GM15510 (cell line): ENCODE measurements around the gene BPHL.

Source experiments
- POLR2A ChIP-seq: IDR thresholded peaks from 3 replicates; pipeline ENCODE4 v1.6.1; 2011; ENCODE audit warnings: borderline replicate concordance; ENCODE audit not compliant: insufficient read length; ENCODE audit errors: extremely low read depth

The BPHL gene

GRCh38 chr6:3108746-3109414 is 9.6 kb upstream of the BPHL start:
- no peak for TF ChIP-seq POLR2A

- TF ChIP-seq POLR2A, result no peak
Measured at GRCh38 chr6:3109761-3110160, 8.8 kb upstream of the BPHL start.

GRCh38 chr6:3114377-3114776 is 4.1 kb upstream of the BPHL start:
- TF ChIP-seq POLR2A, result no peak

GRCh38 chr6:3117912-3118352 is 579 bp upstream of the BPHL start:
- TF ChIP-seq POLR2A, result no peak

GRCh38 chr6:3119040-3119723 is 671 bp downstream of the BPHL start:
- TF ChIP-seq POLR2A, result no peak

GRCh38 chr6:3120765-3121089 is 2.2 kb downstream of the BPHL start:
- TF ChIP-seq POLR2A, result no peak

GRCh38 chr6:3122823-3123182 is 4.3 kb downstream of the BPHL start:
- TF ChIP-seq POLR2A, result no peak

- TF ChIP-seq POLR2A, result no peak
Measured at GRCh38 chr6:3124667-3125066, 6.2 kb downstream of the BPHL start.

GRCh38 chr6:3125815-3126214 is 7.3 kb downstream of the BPHL start:
- TF ChIP-seq POLR2A, result no peak

- no peak for TF ChIP-seq POLR2A
Measured at GRCh38 chr6:3128356-3129108, 10.0 kb downstream of the BPHL start.

- no peak for TF ChIP-seq POLR2A
Measured at GRCh38 chr6:3131695-3132094, 13.2 kb downstream of the BPHL start.

GRCh38 chr6:3133515-3133914 is 15.0 kb downstream of the BPHL start:
- no peak for TF ChIP-seq POLR2A

GRCh38 chr6:3135668-3136291 is 17.3 kb downstream of the BPHL start:
- TF ChIP-seq POLR2A, result no peak

GRCh38 chr6:3136292-3137011 is 17.9 kb downstream of the BPHL start:
- no peak for TF ChIP-seq POLR2A
